Activated T-helper 1 cell treated with anti-CD3 and anti-CD28 coated beads, Interleukin-12 subunit alpha, Interleukin-12 subunit beta, Interleukin-2, Interleukin-4 antibody, amounts not matched to agents 30 ng/mL and 10 ng/mL and 1 ng/mL, durations not matched to agents 14 hours and 24 hours and 36 hours (primary cell): ENCODE results near the gene POLQ. TPM values are rescaled to one million over a fixed set of nuclear protein-coding genes. Genes with fewer than 3 reads are reported as not detected.
"Not testable (repeated sequence)": the region's sequence is repeated elsewhere in the genome, so short reads cannot be mapped to it uniquely, and the experiment has no call there.

ENCODE experiments used
- DNase-seq: peaks from one replicate; pipeline ENCODE4 v3.0.0; 2021; ENCODE audit warnings: low spot score
- H3K27ac Mint-ChIP-seq: one replicate; pipeline ENCODE4 v1.8.0; 2021; ENCODE audit warnings: mild to moderate bottlenecking, mixed read lengths
- H3K27me3 Mint-ChIP-seq: one replicate; pipeline ENCODE4 v1.8.0; 2022; ENCODE audit warnings: mild to moderate bottlenecking, moderate library complexity, mixed read lengths; ENCODE audit not compliant: insufficient read depth
- H3K36me3 Mint-ChIP-seq: one replicate; pipeline ENCODE4 v1.8.0; 2021; ENCODE audit warnings: low read depth, mixed read lengths
- H3K4me1 Mint-ChIP-seq: one replicate; pipeline ENCODE4 v1.8.0; 2021; ENCODE audit warnings: low read depth, mixed read lengths
- H3K4me3 Mint-ChIP-seq: one replicate; pipeline ENCODE4 v1.8.0; 2021; ENCODE audit warnings: mild to moderate bottlenecking, moderate library complexity, mixed read lengths
- H3K9me3 Mint-ChIP-seq: one replicate; pipeline ENCODE4 v1.8.0; 2021; ENCODE audit warnings: mixed read lengths
- intact Hi-C: fragments of 100-400 bp; cut with micrococcal nuclease; formaldehyde crosslinking; loops from one replicate; pipeline ENCODE4 v1.15.1; 2024
- total RNA-seq: library from RNA; stranded (reverse); gene quantifications from 2 replicates; pipeline ENCODE4 v1.2.3, GENCODE V29; 2022

POLQ gene
- total RNA-seq, 1 donor from 2014 or later, result 29.0 TPM

DNA sequence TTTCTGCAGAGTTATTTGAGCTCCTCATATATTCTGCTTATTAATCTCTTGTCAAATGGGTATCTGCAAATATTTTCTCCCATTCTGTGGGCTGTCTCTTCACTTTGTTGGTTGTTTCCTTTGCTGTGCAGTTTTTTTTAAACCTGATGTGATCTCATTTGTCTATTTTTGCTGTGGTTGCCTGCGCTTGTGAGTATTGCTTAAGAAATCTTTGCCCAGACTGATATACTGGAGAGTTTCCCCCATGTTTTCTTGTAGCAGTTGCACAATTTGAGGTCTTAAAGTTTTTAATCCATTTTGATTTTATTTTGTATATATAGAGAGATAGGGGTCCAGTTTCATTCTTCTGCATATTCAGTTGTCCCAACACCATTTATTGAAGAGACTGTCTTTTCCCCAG, 102.3 kb downstream of the POLQ start:
- Mint-ChIP-seq H3K9me3 (peaks cover 5% of the 10 kb centered on the region), H3K4me1 (no peaks in the 10 kb centered on the region), H3K4me3 (no peak overlapping the region), H3K27ac (no peak overlapping the region), H3K27me3 (no peaks in the 10 kb centered on the region), H3K36me3 (peaks cover 42% of the 10 kb centered on the region)
- intact Hi-C loops, result no loop called here
- no peak for DNase-seq

DNA sequence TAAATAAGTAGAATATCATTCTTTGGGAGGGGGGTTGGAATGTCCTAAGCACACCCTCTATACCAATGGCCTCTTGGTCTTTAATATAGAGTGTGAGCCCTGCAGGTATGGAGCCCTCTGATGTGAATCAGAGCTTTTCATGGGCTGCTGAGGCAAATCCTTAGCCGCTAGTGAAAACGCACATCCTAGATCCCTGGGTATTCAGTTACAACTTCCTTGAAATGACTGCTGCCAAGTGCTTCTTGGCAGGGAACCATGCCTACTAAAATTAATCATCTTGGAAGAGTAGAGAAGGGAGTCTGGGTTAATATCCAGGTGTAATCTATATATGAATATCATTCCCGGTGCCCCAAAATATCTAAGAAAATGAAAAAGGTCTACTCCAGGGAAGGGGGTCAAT, 109.1 kb downstream of the POLQ start:
- peaks cover 30% of the 10 kb centered on the region for H3K4me1 Mint-ChIP-seq
- H3K27me3 Mint-ChIP-seq, result no peaks in the 10 kb centered on the region
- no peak for DNase-seq
- H3K36me3 Mint-ChIP-seq, result peaks cover 25% of the 10 kb centered on the region
- no peaks in the 10 kb centered on the region for H3K9me3 Mint-ChIP-seq
- H3K4me3 Mint-ChIP-seq, result no peak overlapping the region
- intact Hi-C loops, result loop anchor here (10.0 kb wide), 3 partner anchors 308 to 1092 kb away; partner anchors contain the start of genes GOLGB1 and LRRC58
- no peak overlapping the region for H3K27ac Mint-ChIP-seq

DNA sequence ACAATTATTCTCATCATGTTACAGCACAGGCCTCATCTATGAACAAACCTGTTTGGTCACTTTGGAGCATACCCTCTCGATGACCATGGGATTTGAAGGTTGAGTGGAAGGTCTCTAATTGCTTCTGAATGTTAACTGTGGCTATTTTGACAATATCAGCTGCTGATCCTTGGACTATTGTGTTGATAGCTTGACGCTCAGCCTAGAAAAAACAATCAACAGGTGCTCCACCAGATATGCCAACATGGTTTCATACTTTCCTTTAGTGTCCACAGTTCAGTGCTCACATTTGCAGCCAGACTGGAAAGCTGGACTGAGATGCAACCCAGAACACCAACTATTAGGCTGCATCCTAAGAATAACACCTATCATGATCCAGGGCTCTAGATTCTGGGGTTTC, 109.7 kb downstream of the POLQ start:
- Mint-ChIP-seq H3K4me1 (peaks cover 30% of the 10 kb centered on the region), H3K27ac (no peak overlapping the region), H3K4me3 (no peak overlapping the region), H3K27me3 (no peaks in the 10 kb centered on the region), H3K9me3 (no peaks in the 10 kb centered on the region), H3K36me3 (peaks cover 24% of the 10 kb centered on the region)
- DNase-seq, result no peak
- intact Hi-C loops, result loop anchor here (10.0 kb wide), 3 partner anchors 309 to 1091 kb away; partner anchors contain the start of genes GOLGB1 and LRRC58

DNA sequence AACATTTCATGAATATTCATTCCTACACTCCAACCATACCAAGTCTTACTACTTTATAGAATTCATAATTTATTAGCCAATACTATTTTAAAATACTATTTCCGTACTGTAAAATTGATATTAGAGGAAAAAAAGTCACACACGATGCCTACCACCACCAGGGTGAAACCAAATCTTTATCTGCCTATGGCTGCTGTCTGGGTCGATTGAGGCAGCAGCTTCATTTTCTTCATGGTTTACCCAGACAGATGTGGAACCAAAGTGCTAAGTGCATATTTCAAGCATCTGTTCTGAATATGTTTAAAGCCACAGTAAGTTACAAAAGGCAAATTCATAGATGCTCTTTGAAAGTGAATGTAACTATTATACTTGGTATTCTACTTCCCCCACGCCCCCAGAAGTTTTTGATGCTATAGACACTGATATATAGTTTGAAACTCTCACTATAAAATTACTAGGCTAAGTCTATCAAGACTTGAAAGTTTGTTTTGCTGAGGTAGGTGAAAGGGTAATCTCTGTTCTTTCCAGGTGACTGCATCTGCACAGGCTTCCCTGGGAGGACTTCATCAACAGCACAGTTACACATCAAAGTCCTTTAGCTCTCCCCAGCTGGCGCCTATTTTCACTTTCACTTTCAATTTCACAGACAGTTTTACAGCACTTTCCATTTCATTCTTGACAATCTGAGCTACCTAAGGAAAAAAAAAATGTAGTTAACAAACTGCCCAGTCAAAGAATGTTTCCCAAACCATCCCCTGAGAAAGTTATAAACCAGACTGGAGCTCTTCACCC, 113.9 kb downstream of the POLQ start:
- intact Hi-C loops, result loop anchor here (10.0 kb wide), 3 partner anchors 313 to 1087 kb away; partner anchors contain the start of genes GOLGB1 and LRRC58

DNA sequence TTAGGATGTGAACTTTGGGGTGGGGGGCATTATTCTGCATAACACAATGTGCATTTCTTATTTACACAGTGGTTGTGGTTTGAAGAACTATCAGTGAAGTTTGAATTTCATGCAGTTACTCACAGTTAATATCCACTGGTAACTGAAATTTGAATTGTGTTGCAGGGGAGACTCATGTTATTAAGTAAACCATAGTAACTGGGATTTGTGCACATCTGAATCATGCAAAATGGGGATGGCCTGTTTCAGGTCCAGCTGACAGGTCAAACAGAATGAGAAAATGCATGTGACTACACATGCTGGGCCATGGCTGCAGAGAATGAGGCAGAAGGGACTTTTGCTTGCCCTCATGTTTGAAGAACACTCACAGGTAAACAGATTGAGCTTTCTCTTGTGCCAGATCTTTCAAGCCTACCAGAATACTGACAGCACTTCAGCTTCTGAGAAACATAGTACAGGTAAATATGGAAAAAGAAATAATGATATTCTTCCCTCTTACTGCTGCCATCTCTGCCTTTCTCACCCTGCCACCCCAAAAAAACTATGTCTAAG, 115.0 kb downstream of the POLQ start:
- no peaks in the 10 kb centered on the region for H3K27me3 Mint-ChIP-seq
- DNase-seq, result no peak
- peaks cover 30% of the 10 kb centered on the region for H3K4me1 Mint-ChIP-seq
- no peaks in the 10 kb centered on the region for H3K9me3 Mint-ChIP-seq
- intact Hi-C loops, result loop anchor here (10.0 kb wide), 3 partner anchors 314 to 1086 kb away; partner anchors contain the start of genes GOLGB1 and LRRC58
- H3K27ac Mint-ChIP-seq, result no peak overlapping the region
- peaks cover 42% of the 10 kb centered on the region for H3K36me3 Mint-ChIP-seq
- H3K4me3 Mint-ChIP-seq, result no peak overlapping the region

More for the DNA sequence above, 113.9 kb downstream of the POLQ start:
- DNase-seq, result peak; percentile 59
- Mint-ChIP-seq H3K4me1 (peaks cover 30% of the 10 kb centered on the region), H3K27me3 (no peaks in the 10 kb centered on the region), H3K27ac (peak overlapping the region; percentile 30), H3K4me3 (no peak overlapping the region), H3K9me3 (no peaks in the 10 kb centered on the region), H3K36me3 (peaks cover 42% of the 10 kb centered on the region)

DNA sequence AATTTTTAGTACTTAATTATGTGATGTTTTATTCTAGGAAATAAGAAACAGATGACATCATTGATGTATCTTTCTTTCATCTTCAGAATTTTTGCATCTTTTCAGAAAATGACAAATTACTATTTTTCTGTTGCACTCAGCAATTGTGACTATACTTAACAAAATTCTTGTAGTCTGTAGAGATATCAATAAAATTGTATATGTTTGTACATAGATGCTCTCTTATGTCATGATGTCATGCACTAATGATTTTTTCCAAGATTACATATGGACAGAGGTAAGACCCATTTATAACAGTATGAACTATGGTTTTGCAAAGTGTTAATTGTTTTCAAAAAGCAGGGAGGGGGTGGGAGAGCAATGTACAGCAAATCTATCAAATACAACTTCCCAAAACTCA, 121.2 kb downstream of the POLQ start:
- Mint-ChIP-seq H3K9me3 (no peaks in the 10 kb centered on the region), H3K27me3 (no peaks in the 10 kb centered on the region), H3K4me1 (no peaks in the 10 kb centered on the region), H3K36me3 (peaks cover 16% of the 10 kb centered on the region), H3K4me3 (no peak overlapping the region), H3K27ac (no peak overlapping the region)
- intact Hi-C loops, result no loop called here
- DNase-seq, result no peak

DNA sequence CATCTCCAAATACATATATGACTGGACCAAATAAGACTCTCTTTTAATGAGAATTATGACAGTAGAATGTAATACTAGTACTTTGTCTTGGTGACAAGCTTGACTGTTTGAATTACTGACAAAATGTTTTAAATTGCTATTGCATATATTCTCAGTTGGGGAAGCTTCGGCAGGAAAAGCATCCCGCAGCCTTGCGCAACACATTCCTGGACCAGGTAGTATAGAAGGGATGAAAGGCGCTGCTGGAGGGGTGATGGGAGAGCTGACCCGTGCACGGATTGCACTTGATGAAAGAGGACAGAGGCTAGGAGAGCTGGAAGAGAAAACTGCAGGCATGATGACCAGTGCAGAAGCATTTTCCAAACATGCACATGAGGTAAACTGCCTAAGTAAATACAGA, 127.6 kb downstream of the POLQ start:
- no peak overlapping the region for H3K4me3 Mint-ChIP-seq
- H3K4me1 Mint-ChIP-seq, result no peaks in the 10 kb centered on the region
- H3K27ac Mint-ChIP-seq, result no peak overlapping the region
- H3K36me3 Mint-ChIP-seq, result peaks cover 8% of the 10 kb centered on the region
- H3K9me3 Mint-ChIP-seq, result no peaks in the 10 kb centered on the region
- intact Hi-C loops, result no loop called here
- DNase-seq, result no peak
- no peaks in the 10 kb centered on the region for H3K27me3 Mint-ChIP-seq

DNA sequence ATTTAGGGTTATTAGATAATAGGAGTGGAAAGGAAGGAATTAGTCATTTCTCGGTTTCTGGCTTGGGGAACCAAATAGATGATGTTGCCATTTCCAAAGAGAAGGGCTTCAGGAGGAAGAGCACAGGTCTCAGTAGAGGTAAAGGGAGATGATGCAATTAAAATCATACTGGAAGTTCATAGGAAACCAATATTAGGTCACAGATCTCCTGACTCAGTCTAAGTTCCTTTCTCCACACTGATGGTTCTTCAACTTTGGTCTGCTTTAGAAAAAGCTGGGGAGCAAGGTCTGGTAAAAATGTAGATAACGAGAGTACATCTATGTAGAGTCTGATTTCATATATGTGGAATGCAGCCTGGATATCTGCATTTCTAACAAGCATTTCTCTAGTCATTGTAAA, 130.9 kb downstream of the POLQ start:
- Mint-ChIP-seq H3K4me1 (no peaks in the 10 kb centered on the region), H3K27ac (no peak overlapping the region)
- intact Hi-C loops, result no loop called here

DNA sequence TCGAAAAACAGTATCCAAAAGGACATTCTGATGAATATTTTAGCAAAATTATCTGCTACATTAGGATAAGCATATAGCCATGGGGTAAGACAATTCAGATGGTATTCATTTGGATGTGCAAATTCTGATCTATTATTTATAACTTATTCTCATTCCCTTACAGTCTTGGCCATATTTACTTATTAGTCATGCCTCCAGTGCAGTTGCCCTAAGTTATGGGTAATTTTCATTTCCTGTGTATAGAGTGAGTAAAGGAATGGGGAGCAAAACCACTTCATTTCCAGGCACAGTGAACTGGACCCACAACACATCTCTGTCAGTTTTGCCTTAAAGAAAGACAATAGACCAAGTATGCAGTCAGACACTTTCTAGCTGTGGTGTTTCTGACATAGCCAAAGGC, 134.3 kb downstream of the POLQ start:
- no peaks in the 10 kb centered on the region for H3K9me3 Mint-ChIP-seq

More for the DNA sequence above, 130.9 kb downstream of the POLQ start:
- Mint-ChIP-seq H3K4me3 (no peak overlapping the region), H3K36me3 (peaks cover 6% of the 10 kb centered on the region), H3K27me3 (no peaks in the 10 kb centered on the region), H3K9me3 (no peaks in the 10 kb centered on the region)
- DNase-seq, result no peak

DNA sequence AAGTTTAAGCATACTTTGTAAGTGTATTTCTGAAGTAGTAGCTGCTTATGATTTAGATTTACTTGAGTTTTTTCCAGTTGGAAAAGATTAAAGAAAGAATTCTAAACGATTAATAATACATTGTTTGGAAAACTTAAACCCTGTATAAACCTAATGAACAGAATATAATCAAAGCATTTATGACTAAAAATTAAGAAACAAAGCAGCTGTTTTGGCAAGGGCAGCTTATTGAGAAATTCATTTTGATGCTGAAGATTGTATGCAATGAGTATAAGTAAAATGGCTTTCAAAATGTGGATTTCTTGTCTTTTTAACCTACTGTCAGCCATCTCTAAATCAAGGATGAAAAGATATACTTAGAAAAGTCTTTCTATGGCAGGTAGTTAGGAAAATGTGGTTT, 140.2 kb downstream of the POLQ start:
- no peak overlapping the region for H3K27ac Mint-ChIP-seq

More for the DNA sequence above, 134.3 kb downstream of the POLQ start:
- DNase-seq, result no peak
- H3K4me1 Mint-ChIP-seq, result no peaks in the 10 kb centered on the region
- intact Hi-C loops, result no loop called here
- no peaks in the 10 kb centered on the region for H3K36me3 Mint-ChIP-seq
- no peak overlapping the region for H3K4me3 Mint-ChIP-seq
- no peaks in the 10 kb centered on the region for H3K27me3 Mint-ChIP-seq
- H3K27ac Mint-ChIP-seq, result no peak overlapping the region

DNA sequence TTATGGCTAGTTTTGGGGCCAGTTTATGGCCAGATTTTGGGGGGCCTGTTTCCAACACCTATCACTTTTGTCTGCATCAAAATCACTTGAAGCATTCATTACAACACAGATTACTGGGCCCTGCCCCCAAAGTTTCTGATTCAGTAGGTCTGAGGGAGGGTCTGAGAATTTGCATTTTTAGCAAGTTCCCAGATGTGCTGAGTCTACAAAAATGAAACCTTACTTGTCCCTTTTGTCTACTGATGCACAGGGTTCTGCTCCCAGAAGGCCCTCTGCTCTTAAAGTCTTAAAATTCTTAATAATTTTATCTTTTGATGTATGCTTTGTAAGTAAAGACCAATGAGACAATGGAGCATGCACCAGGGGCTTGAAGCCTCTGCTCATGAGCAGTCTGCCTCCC, 146.0 kb downstream of the POLQ start:
- no peak for DNase-seq
- H3K36me3 Mint-ChIP-seq, result no peaks in the 10 kb centered on the region
- no peaks in the 10 kb centered on the region for H3K4me1 Mint-ChIP-seq
- no peak overlapping the region for H3K27ac Mint-ChIP-seq
- intact Hi-C loops, result no loop called here
- H3K27me3 Mint-ChIP-seq, result peaks cover 7% of the 10 kb centered on the region
- no peak overlapping the region for H3K4me3 Mint-ChIP-seq
- H3K9me3 Mint-ChIP-seq, result no peaks in the 10 kb centered on the region

More for the DNA sequence above, 140.2 kb downstream of the POLQ start:
- no peak overlapping the region for H3K4me3 Mint-ChIP-seq
- DNase-seq, result no peak
- no peaks in the 10 kb centered on the region for H3K4me1 Mint-ChIP-seq
- no peaks in the 10 kb centered on the region for H3K9me3 Mint-ChIP-seq
- intact Hi-C loops, result no loop called here
- no peaks in the 10 kb centered on the region for H3K36me3 Mint-ChIP-seq
- H3K27me3 Mint-ChIP-seq, result no peaks in the 10 kb centered on the region

DNA sequence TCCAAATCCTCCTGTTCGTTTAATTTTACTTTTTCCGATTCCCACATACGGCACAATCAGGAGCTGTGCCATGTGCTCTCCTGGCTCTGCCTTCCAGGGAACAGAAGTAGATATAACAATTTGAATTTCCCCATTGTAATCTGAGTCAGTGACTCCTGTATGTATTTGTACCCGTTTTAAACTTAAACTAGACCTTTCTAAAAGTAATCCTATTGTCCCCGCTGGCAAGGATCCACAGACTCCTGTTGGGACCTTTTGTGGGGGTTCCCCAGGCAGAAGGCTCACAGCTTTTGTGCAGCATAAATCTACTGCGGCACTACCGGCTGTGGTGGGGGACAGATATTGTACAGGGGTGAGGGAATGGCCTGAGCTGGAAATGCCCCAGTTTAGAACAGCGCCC, 147.7 kb downstream of the POLQ start:
- H3K27ac Mint-ChIP-seq, H3K27me3 Mint-ChIP-seq, H3K36me3 Mint-ChIP-seq, DNase-seq, intact Hi-C loops, H3K4me3 Mint-ChIP-seq, H3K4me1 Mint-ChIP-seq, H3K9me3 Mint-ChIP-seq: not testable (repeated sequence)

DNA sequence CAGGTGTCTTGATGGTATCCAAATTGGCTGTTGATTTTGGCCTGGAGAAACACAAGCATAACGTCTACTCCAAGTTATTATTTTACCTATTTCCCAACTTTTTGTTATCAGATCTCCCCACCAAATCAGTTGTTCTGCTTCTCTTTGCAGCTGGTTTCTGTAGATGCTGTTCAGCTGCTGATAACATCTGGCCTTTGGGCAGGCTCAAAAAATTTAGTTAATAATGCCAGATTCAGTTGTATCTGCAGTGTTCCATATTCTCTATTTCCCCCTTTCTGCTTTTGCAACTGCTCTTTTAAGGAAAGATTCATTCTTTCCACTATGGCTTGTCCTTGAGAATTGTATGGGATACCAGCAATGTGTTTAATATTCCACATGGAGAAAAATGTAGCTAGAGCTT, 149.8 kb downstream of the POLQ start:
- H3K4me3 Mint-ChIP-seq, H3K36me3 Mint-ChIP-seq, intact Hi-C loops: not testable (repeated sequence)

More for the DNA sequence above, 149.8 kb downstream of the POLQ start:
- not testable (repeated sequence) for H3K27ac Mint-ChIP-seq, H3K27me3 Mint-ChIP-seq, H3K4me1 Mint-ChIP-seq, DNase-seq, H3K9me3 Mint-ChIP-seq
